HG02970 (cell line): Measurements from ENCODE around the gene BTBD16.

ENCODE experiments used
- ATAC-seq: cut with Tn5 transposase; IDR thresholded peaks from one replicate; pipeline ENCODE4 v1.9.1; 2021; ENCODE audit warnings: mild to moderate bottlenecking, moderate library complexity, moderate number of reproducible peaks; ENCODE audit not compliant: unreplicated experiment, low FRiP score

The BTBD16 gene

DNA sequence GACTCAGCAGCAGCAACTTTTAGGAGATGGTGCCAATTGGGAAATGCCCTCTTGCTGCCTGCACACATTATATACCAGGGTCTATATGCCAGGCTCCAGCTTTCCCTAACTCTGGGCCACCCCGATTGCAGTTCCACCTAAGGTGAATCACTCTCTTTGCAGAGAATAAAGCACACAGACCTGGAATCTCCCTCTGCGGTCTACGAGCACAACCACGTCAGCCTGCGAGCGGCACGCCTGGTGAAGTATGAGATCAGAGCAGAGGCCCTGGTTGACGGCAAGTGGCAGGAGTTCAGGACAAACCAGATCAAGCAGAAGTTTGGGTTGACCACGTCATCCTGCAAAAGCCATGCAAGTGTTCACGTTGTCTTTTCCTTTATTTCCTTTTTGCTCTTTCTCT, 65.2 kb downstream of the BTBD16 start:
- ATAC-seq: no peak

DNA sequence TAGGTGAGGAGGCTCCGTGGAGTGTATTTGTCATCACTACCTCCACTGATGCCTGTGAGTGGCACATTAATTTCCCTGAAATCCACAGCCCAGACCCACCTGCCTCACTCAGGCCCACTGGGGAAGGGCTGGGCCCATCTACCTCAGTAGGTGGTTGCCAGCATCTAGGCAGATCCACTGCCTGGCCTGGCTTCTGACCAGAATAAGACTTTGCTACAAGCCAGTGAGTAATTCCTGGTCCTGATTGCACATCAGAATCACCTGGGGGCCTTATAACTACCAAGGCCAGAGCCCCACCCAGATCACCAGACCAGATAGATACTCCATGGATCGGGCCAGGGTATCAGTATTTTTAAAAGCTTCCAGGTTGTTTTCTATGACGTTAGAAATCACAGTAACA, 65.9 kb downstream of the BTBD16 start:
- no peak for ATAC-seq

DNA sequence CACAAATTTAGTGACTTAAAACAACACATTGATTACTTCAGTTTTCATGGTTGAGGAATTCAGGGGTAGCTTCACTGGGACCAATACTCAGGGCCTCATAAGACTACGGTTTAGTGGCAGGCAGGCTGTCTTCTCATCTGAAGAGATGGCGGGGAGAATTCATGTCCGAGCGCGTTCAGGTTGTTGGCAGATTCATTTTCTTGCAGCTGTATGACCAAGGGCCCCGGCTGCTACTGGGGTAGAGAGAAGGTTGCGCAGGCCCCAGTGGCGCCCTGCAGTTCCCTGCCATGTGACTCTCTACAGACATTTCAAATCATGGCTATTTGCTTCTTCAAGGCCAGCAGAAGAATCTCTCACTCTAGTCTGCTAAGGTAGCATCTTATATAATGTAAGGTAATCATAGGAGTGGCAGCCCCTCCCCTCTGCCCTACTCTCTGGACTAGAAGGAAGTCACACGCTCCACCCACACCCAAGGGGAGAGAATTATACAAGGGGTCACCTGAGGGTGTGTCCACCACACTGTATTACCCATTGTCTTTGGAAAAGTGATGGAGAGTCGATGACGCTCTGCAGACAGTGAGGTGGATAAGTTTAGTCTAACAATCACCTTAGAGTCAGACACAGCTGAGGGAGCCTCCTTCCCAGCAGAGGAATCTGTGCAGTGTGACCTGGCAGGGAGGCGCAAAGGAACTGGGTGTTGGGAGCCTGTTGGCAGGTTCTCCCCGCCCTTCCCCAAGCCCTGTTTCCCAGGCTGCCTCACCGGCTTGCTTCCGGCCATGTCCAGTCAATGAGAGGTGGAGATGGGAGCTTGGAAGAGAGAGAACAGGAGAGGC, 67.7 kb downstream of the BTBD16 start:
- ATAC-seq: no peak

DNA sequence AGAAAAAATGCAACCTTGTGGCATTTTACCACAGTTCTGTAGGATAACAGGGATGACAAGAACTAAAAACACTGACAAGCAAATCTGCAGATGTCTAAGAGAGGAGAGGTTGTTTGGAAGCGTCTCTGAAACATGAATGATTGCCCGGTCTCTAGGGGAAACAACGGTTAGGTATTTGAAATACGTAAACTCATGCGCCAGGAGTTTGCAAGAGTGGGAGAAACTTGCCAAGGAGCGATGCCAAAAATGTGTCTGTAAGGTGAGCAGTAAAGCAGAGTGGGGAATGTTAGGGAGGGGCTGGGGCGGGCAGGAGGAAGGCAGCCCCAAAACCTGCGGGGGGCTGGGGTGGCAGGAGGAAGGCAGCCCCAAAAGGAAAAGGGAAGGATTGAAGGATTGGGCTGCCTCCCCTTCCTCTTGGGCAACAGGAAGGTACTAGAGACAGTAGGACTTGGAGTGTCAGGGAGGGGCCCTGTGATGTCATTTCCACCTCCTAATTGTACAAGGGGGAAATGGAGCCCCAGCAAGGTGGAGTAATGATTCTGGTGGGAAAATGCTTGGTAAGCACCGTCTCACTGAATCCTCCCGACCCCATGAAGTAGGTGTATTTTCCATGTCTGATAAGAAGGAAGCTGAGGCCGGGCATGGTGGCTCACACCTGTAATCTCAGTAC, 70.2 kb downstream of the BTBD16 start:
- no peak for ATAC-seq

DNA sequence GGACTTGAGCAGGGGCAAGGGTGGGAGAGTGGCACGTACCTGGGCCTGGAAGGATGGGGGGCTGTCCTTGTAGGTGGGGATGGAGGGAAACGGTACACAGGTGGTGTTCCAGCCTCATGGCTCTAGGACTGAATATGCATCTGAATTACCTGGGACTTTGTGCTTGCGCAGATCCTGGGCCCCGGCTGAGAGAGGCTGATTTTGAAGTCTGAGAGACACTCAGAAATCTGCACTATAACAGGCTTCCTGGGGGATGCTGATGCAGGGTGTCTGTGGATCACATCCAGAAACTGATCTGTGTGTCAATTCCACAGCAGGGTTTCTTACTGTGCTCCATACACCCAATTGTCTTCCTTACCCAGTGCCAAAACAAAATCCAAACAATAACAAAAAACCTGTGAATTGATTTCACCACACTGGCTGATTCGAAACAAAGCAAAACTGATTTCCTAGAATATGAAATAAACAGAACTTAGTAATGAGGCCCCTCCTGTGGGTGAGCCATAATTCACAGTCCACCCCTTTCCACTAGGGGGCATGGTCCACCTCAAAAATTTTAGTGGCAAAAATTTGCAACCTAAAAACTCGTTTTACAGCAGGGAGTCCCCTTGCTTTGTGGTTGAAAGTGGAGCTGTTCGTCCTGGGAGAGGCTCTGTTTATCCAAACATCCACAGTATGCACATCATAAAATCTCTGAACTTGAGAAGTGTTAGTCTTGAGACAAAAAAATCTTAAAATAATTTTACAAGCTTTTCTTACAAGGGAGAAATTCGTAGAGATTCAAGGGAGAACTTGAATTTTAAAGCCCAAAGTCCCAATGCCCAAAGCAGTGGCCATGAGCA, 71.4 kb downstream of the BTBD16 start:
- no peak for ATAC-seq

DNA sequence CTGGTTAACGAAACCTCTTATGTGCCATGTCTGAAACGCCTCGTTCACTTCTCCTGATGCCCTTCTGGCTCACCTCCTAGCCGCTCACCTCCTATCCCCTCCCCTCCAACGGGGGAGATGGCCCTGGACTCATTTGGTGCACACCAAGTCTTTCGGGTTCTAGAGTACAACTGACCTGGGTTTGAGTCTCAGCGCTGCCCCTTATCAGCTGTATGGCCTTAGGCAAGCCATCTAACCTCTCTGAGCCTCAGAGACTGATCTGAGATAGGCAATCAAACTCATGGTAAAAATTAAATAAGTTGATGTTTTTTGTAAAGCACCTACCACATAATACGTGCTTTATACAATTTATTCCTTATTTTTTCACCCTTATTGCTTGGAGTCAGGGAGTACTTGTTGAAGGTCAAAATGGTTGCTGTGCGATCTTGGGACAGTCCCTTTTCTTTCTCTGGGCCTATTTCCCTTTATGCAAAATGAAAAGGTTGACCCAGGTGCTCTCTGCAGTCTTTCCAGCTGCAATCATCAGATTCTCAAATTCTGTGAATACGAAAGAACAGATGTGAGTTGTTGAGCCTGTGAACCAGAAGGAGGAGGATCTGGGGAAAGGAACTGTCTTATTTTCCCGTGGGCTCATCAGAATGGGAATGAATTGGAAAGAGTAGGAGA, 72.2 kb downstream of the BTBD16 start:
- ATAC-seq: no peak

DNA sequence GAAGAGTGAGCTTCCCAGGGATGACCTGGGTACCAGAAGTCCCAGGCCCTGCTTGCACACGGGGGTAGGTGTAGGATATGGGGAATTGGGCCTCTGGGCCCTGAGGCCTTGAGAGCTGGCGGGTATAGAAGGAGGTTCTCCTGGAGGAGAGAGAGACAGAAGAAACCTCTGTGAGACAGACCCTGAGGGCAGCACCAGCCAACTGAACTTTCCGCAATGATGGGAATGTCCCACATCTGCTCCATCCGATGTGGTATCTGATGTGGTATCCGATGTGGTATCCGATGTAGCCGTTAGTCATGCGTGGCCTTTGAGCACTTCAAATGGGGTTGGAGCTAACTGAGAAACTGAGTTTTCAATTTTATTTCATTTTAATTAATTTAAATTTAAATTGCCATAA, 72.8 kb downstream of the BTBD16 start:
- no peak for ATAC-seq

DNA sequence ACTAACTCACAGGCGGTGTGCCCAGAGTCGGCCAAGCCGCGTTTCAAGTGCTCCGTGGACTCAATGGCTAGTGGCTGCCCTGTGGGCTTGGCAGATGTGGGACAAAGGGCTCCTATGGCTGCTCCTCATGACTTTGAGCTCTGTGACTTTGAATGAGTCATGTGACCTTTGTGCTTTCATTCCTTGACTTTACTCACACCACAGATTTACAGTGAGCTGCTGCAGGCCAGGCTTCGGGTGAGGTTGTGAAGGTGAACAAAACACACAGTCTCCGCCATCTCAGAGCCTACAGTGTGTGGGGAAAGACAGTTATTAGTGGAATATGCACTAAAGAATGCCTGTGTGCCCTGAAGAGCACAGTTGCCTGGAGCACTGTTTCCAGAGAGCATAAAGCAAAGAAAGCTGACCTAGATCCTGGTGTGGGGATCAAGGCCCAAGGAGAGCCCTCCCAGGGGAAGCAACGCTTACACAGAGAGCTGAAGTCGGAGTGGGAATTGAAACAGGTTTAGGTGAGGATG, 73.7 kb downstream of the BTBD16 start:
- no peak for ATAC-seq

DNA sequence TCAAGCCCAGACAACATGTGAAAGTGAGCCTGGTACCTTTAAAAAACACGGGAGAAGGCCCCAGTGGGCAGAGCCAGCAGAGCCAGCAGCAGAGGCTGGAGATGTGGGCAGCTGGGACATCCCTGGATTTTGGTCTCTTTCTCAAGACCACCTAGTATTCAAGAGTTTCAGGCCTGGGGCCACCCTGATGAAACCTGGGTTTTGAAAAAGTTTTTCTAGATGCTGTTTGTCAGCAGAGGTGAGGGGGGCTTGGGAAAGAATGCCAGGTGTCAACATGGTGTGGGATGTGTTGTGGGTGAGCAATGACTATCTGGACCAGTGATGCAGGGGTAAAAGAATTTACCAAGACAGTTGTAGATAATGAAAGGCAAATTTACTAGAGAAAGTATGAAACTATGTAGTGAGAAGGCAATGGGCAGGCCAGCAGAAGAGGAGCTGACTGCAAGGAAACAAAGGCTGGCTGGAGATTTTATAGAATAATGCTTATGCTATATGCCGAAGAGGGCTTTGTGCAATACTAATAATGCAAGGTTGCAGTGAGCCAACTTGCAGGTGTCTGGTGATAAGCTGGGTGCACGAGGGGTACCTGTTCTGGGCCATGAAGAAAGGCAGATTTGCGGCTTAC, 75.3 kb downstream of the BTBD16 start:
- no peak for ATAC-seq

DNA sequence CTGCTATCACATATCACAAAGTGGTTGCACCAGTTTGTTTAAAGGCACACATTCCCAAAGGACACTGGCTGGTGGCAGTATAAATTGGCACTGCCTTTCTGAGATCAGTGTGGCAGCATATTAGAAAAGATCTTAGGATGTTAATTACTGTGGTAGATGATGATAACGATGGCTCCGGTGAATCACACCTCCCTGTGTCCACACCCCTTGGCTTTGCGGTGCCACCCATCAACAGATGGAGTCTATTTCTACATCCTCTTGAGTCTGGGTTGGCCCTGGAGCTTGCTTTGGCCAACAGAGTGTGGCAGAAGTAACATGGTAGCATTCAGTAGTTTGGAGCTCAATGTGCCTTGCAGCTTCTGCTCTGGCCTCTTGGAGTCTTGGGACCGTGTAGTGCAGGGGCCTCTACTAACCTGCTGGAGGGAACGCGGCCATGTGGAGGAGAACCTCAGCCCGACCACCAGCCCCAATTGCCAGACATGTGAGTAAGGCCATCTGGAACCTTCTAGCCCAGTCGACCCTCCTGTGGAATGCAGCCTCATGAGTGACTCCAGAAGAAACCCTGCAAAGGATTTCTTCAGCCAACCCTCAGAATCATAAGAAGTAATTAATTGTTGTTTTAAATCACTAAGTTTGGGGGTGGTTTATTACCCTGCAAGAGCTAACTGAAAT, 76.2 kb downstream of the BTBD16 start:
- ATAC-seq: no peak

DNA sequence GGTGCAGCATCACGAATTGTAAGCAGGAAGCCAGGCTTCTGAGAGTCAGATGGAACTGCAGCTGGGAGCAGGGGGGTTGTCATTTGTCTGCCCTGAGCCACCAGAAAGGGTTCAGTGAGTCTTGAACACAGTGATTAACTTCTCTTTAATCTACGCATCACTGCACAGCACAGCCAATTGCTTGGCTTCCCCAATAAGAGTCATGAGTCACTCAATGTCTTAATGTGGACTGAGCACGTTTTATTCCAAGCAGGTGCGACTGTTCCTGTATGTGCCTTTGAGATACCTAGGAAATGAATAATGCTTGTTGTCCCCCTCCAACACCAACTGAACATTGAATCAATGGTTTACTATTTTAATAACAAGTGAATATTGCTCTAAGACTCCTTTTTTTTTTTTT, 77.4 kb downstream of the BTBD16 start:
- ATAC-seq: no peak

DNA sequence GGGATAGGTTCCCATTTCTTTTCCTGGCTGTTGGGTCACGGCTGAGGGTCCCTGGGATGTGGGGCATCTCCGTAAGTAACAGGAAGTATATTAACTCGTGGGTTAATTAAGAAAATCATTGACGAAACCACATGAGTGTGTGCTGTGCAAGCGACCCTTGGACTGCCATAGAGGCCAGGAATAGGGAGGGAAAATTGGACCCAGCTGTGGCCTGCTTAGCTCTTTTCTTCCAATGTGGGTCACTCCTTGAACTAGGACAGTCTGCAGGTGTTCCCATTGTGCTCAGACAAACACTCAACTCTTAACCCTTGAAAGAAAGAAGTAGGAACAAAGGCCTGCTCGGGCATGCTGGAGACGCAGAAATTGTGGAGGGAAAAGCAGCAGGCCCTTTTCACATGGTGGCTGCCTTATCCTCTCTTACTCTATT, 77.9 kb downstream of the BTBD16 start:
- ATAC-seq: no peak

DNA sequence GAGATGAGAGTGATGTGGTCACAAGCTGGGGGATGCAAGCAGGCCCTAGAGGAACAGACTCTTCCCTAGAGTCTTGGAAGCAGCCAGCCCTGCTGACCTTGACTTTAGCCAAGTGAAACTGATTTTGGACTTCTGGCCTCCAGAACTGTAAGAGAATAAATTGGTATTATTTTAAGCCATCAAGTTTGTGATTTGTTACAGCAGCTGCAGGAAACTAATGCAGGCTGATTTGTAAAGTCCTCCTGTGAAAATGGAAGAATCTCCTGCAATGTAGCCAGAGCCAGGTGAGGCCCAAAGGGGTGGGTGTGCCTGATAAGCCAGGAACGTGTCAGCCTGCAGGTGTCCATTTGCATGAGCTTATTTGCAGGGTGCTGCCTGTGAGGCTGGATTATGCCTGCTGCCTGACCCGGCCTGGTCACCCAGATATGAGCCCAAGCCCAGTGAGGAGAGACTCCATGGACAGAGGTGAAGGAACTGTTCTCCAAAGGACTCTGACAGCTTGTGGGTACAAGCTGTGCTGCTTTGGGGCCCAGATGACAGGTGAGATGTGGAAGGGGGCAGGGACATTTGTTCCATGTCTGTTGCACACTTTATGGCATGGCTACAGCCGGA, 78.8 kb downstream of the BTBD16 start:
- ATAC-seq: no peak

DNA sequence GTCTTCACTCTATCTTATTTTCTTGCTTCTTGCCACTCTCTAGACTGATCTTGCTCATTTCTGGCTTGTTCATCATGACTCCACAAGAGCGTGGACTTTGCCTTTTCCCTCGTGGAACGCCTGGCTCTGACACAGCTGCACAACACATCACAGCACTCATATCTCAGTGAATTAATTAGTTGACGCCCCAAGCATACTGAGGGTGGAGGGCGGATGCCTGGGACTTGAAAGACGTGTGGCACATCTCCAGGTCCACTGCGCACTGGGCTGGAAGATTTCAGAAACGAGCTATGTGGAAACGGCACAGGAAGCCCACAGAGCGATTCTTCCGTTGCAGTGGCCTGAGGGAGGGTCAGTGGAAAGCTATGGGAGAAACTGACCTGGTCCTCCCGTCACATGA, 79.8 kb downstream of the BTBD16 start:
- ATAC-seq: no peak

DNA sequence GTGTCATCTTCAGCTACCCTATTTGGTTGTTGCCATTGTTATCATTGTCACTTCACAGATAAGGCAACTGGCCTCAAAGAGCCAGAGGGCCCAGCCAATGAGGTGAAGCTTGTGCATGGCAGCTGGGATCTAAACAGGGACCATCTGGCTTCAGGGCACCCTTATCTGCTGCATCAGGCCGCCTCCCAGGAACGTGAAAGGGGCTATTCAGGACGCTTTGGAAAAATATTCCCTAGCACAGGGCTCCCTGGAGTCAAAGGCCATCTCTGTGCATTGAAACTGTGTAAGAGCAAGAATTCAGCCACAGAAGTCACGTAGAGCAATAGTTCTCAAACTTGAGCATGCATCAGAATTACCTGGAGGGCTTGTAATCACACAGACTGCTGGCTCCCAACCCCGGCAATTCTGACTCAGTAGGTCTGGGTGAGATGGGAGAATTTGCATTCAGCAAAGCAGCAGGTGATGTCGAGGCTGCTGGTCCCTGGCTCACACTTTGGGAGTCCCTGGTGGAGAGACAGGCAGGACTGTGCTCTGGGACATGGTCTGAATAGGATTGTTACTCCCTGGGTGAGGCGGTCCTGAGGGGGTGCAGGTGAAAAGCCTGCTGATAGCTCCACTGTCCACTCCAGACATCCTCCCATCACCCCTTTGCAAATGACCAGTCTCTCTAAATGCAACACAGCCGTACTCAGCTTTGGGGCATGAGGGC, 81.9 kb downstream of the BTBD16 start:
- no peak for ATAC-seq

DNA sequence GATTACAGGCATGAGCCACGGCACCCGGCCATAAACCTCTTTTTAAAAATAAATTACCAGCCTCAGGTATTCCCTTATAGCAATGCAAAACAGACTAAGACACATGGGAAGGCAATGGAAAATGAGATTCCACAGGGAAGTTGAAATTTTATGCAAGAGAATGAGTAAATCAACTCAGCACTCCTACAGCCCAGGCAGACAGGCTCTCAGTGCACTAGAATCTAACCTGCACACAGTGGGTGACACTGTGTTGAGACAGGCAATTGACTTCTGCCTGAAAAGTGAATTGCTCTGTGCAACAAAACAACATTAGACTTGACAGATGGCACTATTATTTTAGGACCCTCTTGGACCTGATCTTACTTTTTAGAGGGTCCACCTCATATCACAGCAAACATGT, 83.3 kb downstream of the BTBD16 start:
- ATAC-seq: no peak

DNA sequence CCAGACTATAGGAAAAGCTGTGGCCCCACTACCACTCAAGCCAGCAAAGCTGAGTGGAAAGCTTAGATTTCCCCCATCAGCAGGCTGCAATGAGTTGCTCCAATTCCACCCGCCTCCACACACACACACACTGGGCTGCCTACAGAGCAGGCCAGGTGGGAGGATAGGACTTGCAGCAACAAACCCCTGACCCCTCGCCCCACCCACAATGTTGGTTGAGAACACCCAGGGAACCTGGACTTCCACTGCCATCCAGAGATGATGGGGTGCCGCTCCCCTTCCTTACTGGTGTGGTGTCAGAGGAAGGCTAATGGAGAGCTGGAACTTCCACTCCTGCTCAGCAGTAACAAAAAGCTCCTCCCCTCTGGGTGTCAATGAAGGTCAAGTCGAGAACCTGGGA, 86.6 kb downstream of the BTBD16 start:
- ATAC-seq: no peak

DNA sequence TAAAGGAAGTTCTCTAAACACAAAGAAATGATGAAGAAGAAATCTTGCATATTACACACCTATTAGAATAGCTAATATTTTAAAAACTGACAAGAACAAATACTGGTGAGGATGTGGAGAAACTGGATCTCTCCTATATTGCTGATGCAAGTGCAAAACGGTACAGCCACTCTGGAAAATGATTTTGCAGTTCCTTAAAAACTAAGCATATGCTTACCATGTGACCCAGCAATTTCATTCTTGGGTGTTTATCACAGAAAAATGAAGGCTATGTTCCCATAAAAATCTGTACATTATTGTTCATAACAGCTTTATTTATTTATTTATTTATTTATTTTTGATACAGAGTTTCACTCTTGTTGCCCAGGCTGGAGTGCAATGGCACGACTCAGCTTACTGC, 88.5 kb downstream of the BTBD16 start:
- no peak for ATAC-seq
